Measurements from ENCODE around the gene MPP3. TPM values are rescaled to one million over a fixed set of nuclear protein-coding genes. Genes with fewer than 3 reads are reported as not detected.

Gene MPP3
- polyA plus RNA-seq, 1 donor (not counting 4 experiments of a cell fraction or from before 2014, with no cell fraction given), result 7.4 TPM

DNA sequence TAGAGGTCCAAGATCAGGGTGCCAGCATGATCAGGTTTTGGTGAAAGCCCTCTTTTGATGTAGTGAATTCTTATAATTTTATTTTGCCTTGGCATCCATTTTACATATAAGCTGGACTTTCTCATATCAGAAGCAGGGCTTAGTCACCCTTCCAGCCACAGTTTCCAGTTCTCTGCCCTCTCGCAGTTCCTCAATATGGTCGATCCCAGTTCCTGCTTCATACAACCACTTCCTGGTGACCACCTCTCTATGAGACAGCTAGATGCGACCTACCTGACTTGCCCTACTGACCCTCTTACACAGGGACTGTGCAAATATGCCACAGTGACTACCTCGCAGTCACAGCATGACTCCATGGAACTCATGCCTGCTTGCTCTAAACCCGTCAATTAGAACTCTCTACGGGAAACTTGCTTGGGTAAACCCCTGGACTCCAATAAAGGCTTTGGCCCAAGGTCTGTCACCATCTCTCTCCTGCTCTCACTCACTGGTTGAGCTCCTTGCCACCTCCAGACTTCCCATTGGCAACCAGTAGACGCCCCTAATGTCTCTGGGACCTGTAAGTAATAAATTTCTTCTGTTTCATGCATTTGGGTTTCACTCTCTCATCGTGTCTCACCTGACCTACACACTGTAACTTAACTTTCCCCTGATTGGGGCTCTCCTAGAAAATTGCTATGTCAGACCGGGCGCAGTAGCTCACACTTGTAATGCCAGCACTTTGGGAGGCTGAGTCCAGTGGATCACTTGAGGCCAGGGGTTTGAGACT lies 35.5 kb upstream of the MPP3 start:
- peaks cover 15% of the 10 kb centered on the region for H3K27me3 ChIP-seq (ENCODE audit: control insufficient read depth, extremely low read depth, insufficient read depth, low read length)
- no peaks in the 10 kb centered on the region for H4K20me1 ChIP-seq (ENCODE audit: control insufficient read depth, extremely low read depth, insufficient read depth, low read length)
- no peak overlapping the region for H3K27ac ChIP-seq (ENCODE audit: control insufficient read depth, insufficient read depth, low read length)
- FAIRE-seq (no peak), DNase-seq (ENCODE audit: low read depth, low spot score) (no peak)
- no peaks in the 10 kb centered on the region for H3K9me1 ChIP-seq (ENCODE audit: control insufficient read depth, extremely low read depth, insufficient read depth, low read length)
- no peaks in the 10 kb centered on the region for H3K79me2 ChIP-seq (ENCODE audit: control insufficient read depth, insufficient read depth, low read length)
- no peak overlapping the region for H2AFZ ChIP-seq (ENCODE audit: control insufficient read depth, low read length)
- H3K4me3 ChIP-seq (ENCODE audit: control insufficient read depth in 2 of 3, extremely low read depth in 1 of 3, insufficient read depth in 2 of 3, low read depth in 1 of 3, low read length in 3 of 3), result no peak overlapping the region
- TF ChIP-seq, protein P1, sequence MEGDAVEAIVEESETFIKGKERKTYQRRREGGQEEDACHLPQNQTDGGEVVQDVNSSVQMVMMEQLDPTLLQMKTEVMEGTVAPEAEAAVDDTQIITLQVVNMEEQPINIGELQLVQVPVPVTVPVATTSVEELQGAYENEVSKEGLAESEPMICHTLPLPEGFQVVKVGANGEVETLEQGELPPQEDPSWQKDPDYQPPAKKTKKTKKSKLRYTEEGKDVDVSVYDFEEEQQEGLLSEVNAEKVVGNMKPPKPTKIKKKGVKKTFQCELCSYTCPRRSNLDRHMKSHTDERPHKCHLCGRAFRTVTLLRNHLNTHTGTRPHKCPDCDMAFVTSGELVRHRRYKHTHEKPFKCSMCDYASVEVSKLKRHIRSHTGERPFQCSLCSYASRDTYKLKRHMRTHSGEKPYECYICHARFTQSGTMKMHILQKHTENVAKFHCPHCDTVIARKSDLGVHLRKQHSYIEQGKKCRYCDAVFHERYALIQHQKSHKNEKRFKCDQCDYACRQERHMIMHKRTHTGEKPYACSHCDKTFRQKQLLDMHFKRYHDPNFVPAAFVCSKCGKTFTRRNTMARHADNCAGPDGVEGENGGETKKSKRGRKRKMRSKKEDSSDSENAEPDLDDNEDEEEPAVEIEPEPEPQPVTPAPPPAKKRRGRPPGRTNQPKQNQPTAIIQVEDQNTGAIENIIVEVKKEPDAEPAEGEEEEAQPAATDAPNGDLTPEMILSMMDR (optimal IDR thresholded peaks at IDR 0.05 in 1 of 3, IDR thresholded peaks at IDR 0.05 in 1 of 3, conservative IDR thresholded peaks at IDR 0.05 in 1 of 3; ENCODE audit: extremely low read depth in 1 of 3, insufficient read depth in 2 of 3, low read length in 3 of 3), result no peak
- TF ChIP-seq EZH2 (IDR thresholded peaks at IDR 0.05; ENCODE audit: low read length), result no peak
- no peak overlapping the region for H3K9ac ChIP-seq (ENCODE audit: control insufficient read depth, extremely low read depth, insufficient read depth, low read length)
- H3K9me3 ChIP-seq (ENCODE audit: control insufficient read depth, low read depth, low read length), result no peaks in the 10 kb centered on the region
- no peak overlapping the region for H3K4me2 ChIP-seq (ENCODE audit: control insufficient read depth, extremely low read depth, insufficient read depth, low read depth, low read length)
- no peaks in the 10 kb centered on the region for H3K36me3 ChIP-seq (ENCODE audit: control insufficient read depth in 2 of 2, extremely low read depth in 1 of 2, insufficient read depth in 2 of 2, low read length in 2 of 2)
- peaks cover 5% of the 10 kb centered on the region for H3K4me1 ChIP-seq (ENCODE audit: control insufficient read depth, extremely low read depth, insufficient read depth, low read length)
- dilution Hi-C loops (cut with MboI; ENCODE audit: extremely low pct_ligation_motif_present, low sequenced_read_pairs), result no loop called here

DNA sequence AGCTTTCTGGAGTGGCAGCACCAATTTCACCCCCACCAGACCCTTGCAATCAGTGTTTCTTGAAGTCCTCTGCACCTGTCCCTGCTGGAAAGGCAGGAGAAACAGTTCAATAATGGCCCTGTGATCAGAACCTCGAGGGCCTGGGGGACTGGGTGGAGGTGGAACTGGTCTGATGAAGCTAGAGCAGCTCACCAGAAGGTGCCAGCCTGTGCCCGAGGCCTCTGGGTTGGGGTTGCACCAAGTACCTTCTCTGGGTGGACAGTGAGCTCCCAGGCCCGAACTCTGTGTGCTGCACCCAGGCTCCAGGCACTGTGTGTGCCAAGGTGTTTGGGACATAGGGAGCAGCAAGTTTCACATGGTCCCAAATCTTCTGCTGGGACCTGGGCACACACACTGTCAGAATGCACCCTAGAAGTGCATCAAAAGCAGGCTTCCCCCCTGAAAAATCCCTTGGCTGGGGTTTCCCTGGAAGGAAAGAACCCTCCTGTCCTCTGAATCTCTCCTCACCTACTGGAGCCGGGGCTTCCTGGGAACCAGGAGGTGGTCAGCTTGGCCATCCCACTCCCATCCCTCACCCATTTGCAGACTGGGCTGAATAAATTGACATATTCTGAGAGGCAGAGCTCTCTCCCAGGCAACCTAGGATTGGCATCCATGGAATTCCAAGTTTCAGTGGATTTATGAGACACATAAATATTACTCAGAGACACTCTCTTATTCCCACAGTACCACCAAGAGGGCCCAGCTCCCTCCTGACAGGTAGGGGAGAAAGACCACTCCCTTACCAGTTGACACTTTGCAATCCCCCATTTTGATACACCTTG lies 31.4 kb upstream of the MPP3 start:
- H3K27me3 ChIP-seq (ENCODE audit: control insufficient read depth, extremely low read depth, insufficient read depth, low read length), result peaks cover 15% of the 10 kb centered on the region
- no peaks in the 10 kb centered on the region for H4K20me1 ChIP-seq (ENCODE audit: control insufficient read depth, extremely low read depth, insufficient read depth, low read length)
- TF ChIP-seq, protein P1 (optimal IDR thresholded peaks at IDR 0.05 in 1 of 3, IDR thresholded peaks at IDR 0.05 in 1 of 3, conservative IDR thresholded peaks at IDR 0.05 in 1 of 3; ENCODE audit: extremely low read depth in 1 of 3, insufficient read depth in 2 of 3, low read length in 3 of 3), result no peak
- TF ChIP-seq EZH2 (IDR thresholded peaks at IDR 0.05; ENCODE audit: low read length), result no peak
- H3K4me3 ChIP-seq (ENCODE audit: control insufficient read depth in 2 of 3, extremely low read depth in 1 of 3, insufficient read depth in 2 of 3, low read depth in 1 of 3, low read length in 3 of 3), result no peak overlapping the region
- H3K9me3 ChIP-seq (ENCODE audit: control insufficient read depth, low read depth, low read length), result no peaks in the 10 kb centered on the region
- no peaks in the 10 kb centered on the region for H3K36me3 ChIP-seq (ENCODE audit: control insufficient read depth in 2 of 2, extremely low read depth in 1 of 2, insufficient read depth in 2 of 2, low read length in 2 of 2)
- dilution Hi-C loops (cut with MboI; ENCODE audit: extremely low pct_ligation_motif_present, low sequenced_read_pairs), result no loop called here
- H2AFZ ChIP-seq (ENCODE audit: control insufficient read depth, low read length), result no peak overlapping the region
- H3K79me2 ChIP-seq (ENCODE audit: control insufficient read depth, insufficient read depth, low read length), result no peaks in the 10 kb centered on the region
- no peak overlapping the region for H3K9ac ChIP-seq (ENCODE audit: control insufficient read depth, extremely low read depth, insufficient read depth, low read length)
- no peaks in the 10 kb centered on the region for H3K9me1 ChIP-seq (ENCODE audit: control insufficient read depth, extremely low read depth, insufficient read depth, low read length)
- H3K4me1 ChIP-seq (ENCODE audit: control insufficient read depth, extremely low read depth, insufficient read depth, low read length), result no peaks in the 10 kb centered on the region
- no peak for FAIRE-seq
- no peak overlapping the region for H3K27ac ChIP-seq (ENCODE audit: control insufficient read depth, insufficient read depth, low read length)
- no peak overlapping the region for H3K4me2 ChIP-seq (ENCODE audit: control insufficient read depth, extremely low read depth, insufficient read depth, low read depth, low read length)
- DNase-seq (ENCODE audit: low read depth, low spot score), result no peak

All from keratinocyte (primary cell).